ENCODE measurements around the gene ID2.

Gene ID2

GRCh38 chr2:8681786-8682692 is at the start of gene ID2 (continued):
- TF ChIP-seq ZNF133 (tag by site-specific recombination; IDR thresholded peaks at IDR 0.05) (no peak; the same call in 1 of the 2 replicates), ZNF169 (tag by site-specific recombination; IDR thresholded peaks at IDR 0.05) (no peak), KLF16 (tag by site-specific recombination; IDR thresholded peaks at IDR 0.05) (peak; percentile 64), ZNF449 (tag by site-specific recombination; IDR thresholded peaks at IDR 0.05) (peak; percentile 87), SP7 (tag by site-specific recombination; IDR thresholded peaks at IDR 0.05) (peak; percentile 25; the same call in 1 of the 2 replicates), ZNF350 (tag by site-specific recombination; IDR thresholded peaks at IDR 0.05) (no peak), ZNF426 (tag by site-specific recombination; IDR thresholded peaks at IDR 0.05) (no peak), ZNF654 (tag by site-specific recombination; IDR thresholded peaks at IDR 0.05; ENCODE audit: low read depth) (no peak), ZNF148 (tag by site-specific recombination; IDR thresholded peaks at IDR 0.05; ENCODE audit: borderline replicate concordance) (no peak), ZNF391 (tag by site-specific recombination; IDR thresholded peaks at IDR 0.05; ENCODE audit: borderline replicate concordance, low read depth) (peak; percentile 90; the same call in 1 of the 2 replicates), ZSCAN18 (tag by site-specific recombination; IDR thresholded peaks at IDR 0.05) (no peak), ATF2 (tag by site-specific recombination; IDR thresholded peaks at IDR 0.05; ENCODE audit: low read depth) (no peak), ZBTB8A (tag by site-specific recombination; IDR thresholded peaks at IDR 0.05) (no peak), TCF7L2 (IDR thresholded peaks at IDR 0.05; ENCODE audit: borderline replicate concordance, low read depth, low read length) (no peak; the same call in 1 of the 2 replicates), BCL11B (tag by site-specific recombination; IDR thresholded peaks at IDR 0.05; ENCODE audit: low read depth) (no peak), ZNF837 (tag by site-specific recombination; IDR thresholded peaks at IDR 0.05) (no peak), HIC1 (tag by site-specific recombination; IDR thresholded peaks at IDR 0.05) (0 out of 2 replicates have a peak, but pooled peaks have one; percentile 12), ZNF501 (tag by site-specific recombination; IDR thresholded peaks at IDR 0.05) (peak; percentile 65; the same call in 1 of the 2 replicates), ZBTB11 (tag by site-specific recombination; conservative IDR thresholded peaks at IDR 0.05; ENCODE audit: low read depth) (peak; percentile 39; the same call in 1 of the 2 replicates), GLI4 (tag by site-specific recombination; IDR thresholded peaks at IDR 0.05) (no peak), SP2 (tag by site-specific recombination; IDR thresholded peaks at IDR 0.05) (peak; percentile 83), ZNF394 (tag by site-specific recombination; IDR thresholded peaks at IDR 0.05; ENCODE audit: borderline replicate concordance) (peak; percentile 57; the same call in 1 of the 2 replicates), ZBTB48 (tag by site-specific recombination; IDR thresholded peaks at IDR 0.05) (no peak), ZNF248 (tag by site-specific recombination; IDR thresholded peaks at IDR 0.05) (no peak), ZNF223 (tag by site-specific recombination; IDR thresholded peaks at IDR 0.05) (no peak)
